Liver (tissue), 9 donors: Measurements from ENCODE around the gene TTC1. TPM values are rescaled to one million over a fixed set of nuclear protein-coding genes. Genes with fewer than 3 reads are reported as not detected.
A peak's percentile ranks its signal among the peaks of the same experiment; 100 is the strongest.

Source experiments
- DNase-seq: peaks from one replicate; pipeline ENCODE4 v3.0.0-alpha.2; 2017; ENCODE audit warnings: low spot score
- H3K27ac ChIP-seq, 2 donors: one replicate each; pipeline ENCODE4 v1.7.0; 2013; ENCODE audit warnings: inconsistent platforms in 2 of 2, low read length in 2 of 2, control low read depth in 1 of 2, low read depth in 1 of 2, mild to moderate bottlenecking in 1 of 2
- H3K27me3 ChIP-seq, 4 donors: one replicate each; pipeline versions ENCODE4 v1.6.1 to v1.7.0; 2013; ENCODE audit warnings: low read length in 3 of 4, inconsistent platforms in 1 of 4, mild to moderate bottlenecking in 1 of 4, moderate library complexity in 1 of 4; ENCODE audit not compliant: control insufficient read depth in 4 of 4, insufficient read depth in 4 of 4
- H3K36me3 ChIP-seq, 4 donors: one replicate each; pipeline versions ENCODE4 v1.6.1 to v1.7.0; 2013; ENCODE audit warnings: low read length in 3 of 4, mild to moderate bottlenecking in 3 of 4, low read depth in 1 of 4, moderate library complexity in 1 of 4; ENCODE audit not compliant: control insufficient read depth in 4 of 4, insufficient read depth in 3 of 4
- H3K4me1 ChIP-seq, 4 donors: one replicate each; pipeline versions ENCODE4 v1.6.1 to v1.7.0; 2013; ENCODE audit warnings: low read length in 3 of 4, mild to moderate bottlenecking in 3 of 4, moderate library complexity in 1 of 4; ENCODE audit not compliant: control insufficient read depth in 4 of 4, insufficient read depth in 4 of 4
- H3K4me3 ChIP-seq, 3 donors: one replicate each; pipeline versions ENCODE4 v1.6.1 to v1.7.0; 2013; ENCODE audit warnings: low read length in 3 of 3, control low read depth in 1 of 3, low read depth in 1 of 3, mild to moderate bottlenecking in 1 of 3
- H3K9ac ChIP-seq, 2 donors: one replicate each; pipeline ENCODE4 v1.7.0; 2013; ENCODE audit warnings: low read length in 2 of 2, mild to moderate bottlenecking in 2 of 2, moderate library complexity in 2 of 2, control low read depth in 1 of 2, low read depth in 1 of 2
- H3K9me3 ChIP-seq, 4 donors: one replicate each; pipeline versions ENCODE4 v1.6.1 to v1.7.0; 2013; ENCODE audit warnings: low read length in 3 of 4; ENCODE audit not compliant: control insufficient read depth in 4 of 4
- EGR1 ChIP-seq, 2 donors: IDR thresholded peaks; 2 replicates each; pipeline ENCODE4 v1.6.1; 2016 to 2018; ENCODE audit warnings: antibody characterized with exemption in 2 of 2, low read depth in 2 of 2
- FOXA1 ChIP-seq: IDR thresholded peaks from 2 replicates; pipeline ENCODE4 v1.6.1; 2016; ENCODE audit warnings: antibody characterized with exemption
- FOXA2 ChIP-seq: IDR thresholded peaks from 2 replicates; pipeline ENCODE4 v1.6.1; 2016; ENCODE audit warnings: antibody characterized with exemption
- GABPA ChIP-seq, 2 donors: IDR thresholded peaks in 1 of 2; conservative IDR thresholded peaks in 1 of 2; 2 replicates each; pipeline ENCODE4 v1.6.1; 2016; ENCODE audit warnings: antibody characterized with exemption in 2 of 2, mild to moderate bottlenecking in 1 of 2, moderate library complexity in 1 of 2
- HNF4A ChIP-seq, 2 donors: conservative IDR thresholded peaks; 2 replicates each; pipeline ENCODE4 v1.6.1; 2016; ENCODE audit warnings: antibody characterized with exemption in 2 of 2, mild to moderate bottlenecking in 2 of 2
- HNF4G ChIP-seq: IDR thresholded peaks from 2 replicates; pipeline ENCODE4 v1.6.1; 2016; ENCODE audit warnings: antibody characterized with exemption
- JUND ChIP-seq, 2 donors: IDR thresholded peaks; 2 replicates each; pipeline ENCODE4 v1.6.1; 2016; ENCODE audit warnings: antibody characterized with exemption in 2 of 2
- NR2F2 ChIP-seq: IDR thresholded peaks from 2 replicates; pipeline ENCODE4 v1.6.1; 2016; ENCODE audit warnings: antibody characterized with exemption
- RAD21 ChIP-seq, 2 donors: IDR thresholded peaks; 2 replicates each; pipeline ENCODE4 v1.6.1; 2016; ENCODE audit warnings: antibody characterized with exemption in 2 of 2, mild to moderate bottlenecking in 2 of 2
- RXRA ChIP-seq, 2 donors: IDR thresholded peaks; 2 replicates each; pipeline ENCODE4 v1.6.1; 2017 to 2018; ENCODE audit warnings: antibody characterized with exemption in 2 of 2, mild to moderate bottlenecking in 1 of 2
- SP1 ChIP-seq: IDR thresholded peaks from 2 replicates; pipeline ENCODE4 v1.6.1; 2018; ENCODE audit warnings: antibody characterized with exemption, mild to moderate bottlenecking
- TAF1 ChIP-seq: conservative IDR thresholded peaks from 2 replicates; pipeline ENCODE4 v1.6.1; 2016; ENCODE audit warnings: antibody characterized with exemption, mild to moderate bottlenecking
- YY1 ChIP-seq: IDR thresholded peaks from 2 replicates; pipeline ENCODE4 v1.6.1; 2016; ENCODE audit warnings: antibody characterized with exemption, mild to moderate bottlenecking
- WGBS: extraction: QIAGEN DNeasy Blood & Tissue Kit; methylation state at CpG from one replicate; pipeline ENCODE4 v1.1.7; 2013; 5-methylcytosine and 5-hydroxymethylcytosine counted together
- polyA plus RNA-seq, 2 donors: library from polyadenylated mRNA; stranded (reverse) in 1 of 2; unstranded in 1 of 2; fragments of 200-250 nt in 1 of 2; fragments of >200 nt in 1 of 2; fragmentation: Nextera tagmentation in 1 of 2; extraction: Ambion mirVana in 1 of 2; gene quantifications; one replicate each; pipeline versions ENCODE4 v1.2.1 to v1.2.3, GENCODE V29; 2013 to 2015
- total RNA-seq, 2 donors: library from RNA; depleted of rRNA; stranded (reverse); fragments of >200 nt; gene quantifications; one replicate each; pipeline ENCODE4 v1.2.3, GENCODE V29; 2014
- TF ChIP-seq, protein P1 (sequence below): IDR thresholded peaks from 2 replicates; pipeline ENCODE4 v1.6.1; 2016; ENCODE audit warnings: antibody characterized with exemption
- TF ChIP-seq, protein P2 (sequence below): fragments of 150-350 bp; IDR thresholded peaks from 2 replicates; pipeline ENCODE4 v1.5.1; 2017; ENCODE audit warnings: improper control_type of control experiment, low read depth, low read length; ENCODE audit not compliant: missing input control
- TF ChIP-seq, protein P3 (sequence below): IDR thresholded peaks from 2 replicates; pipeline ENCODE4 v1.6.1; 2016; ENCODE audit warnings: antibody characterized with exemption
- donor health status: healthy.
- donor health status: healthy.
- donor health status: healthy.
- donor health status: healthy.
- donor health status: healthy.

The TTC1 gene
- total and polyA plus RNA-seq, 4 donors = 18.0 to 35.5 (median 22.2) TPM

DNA sequence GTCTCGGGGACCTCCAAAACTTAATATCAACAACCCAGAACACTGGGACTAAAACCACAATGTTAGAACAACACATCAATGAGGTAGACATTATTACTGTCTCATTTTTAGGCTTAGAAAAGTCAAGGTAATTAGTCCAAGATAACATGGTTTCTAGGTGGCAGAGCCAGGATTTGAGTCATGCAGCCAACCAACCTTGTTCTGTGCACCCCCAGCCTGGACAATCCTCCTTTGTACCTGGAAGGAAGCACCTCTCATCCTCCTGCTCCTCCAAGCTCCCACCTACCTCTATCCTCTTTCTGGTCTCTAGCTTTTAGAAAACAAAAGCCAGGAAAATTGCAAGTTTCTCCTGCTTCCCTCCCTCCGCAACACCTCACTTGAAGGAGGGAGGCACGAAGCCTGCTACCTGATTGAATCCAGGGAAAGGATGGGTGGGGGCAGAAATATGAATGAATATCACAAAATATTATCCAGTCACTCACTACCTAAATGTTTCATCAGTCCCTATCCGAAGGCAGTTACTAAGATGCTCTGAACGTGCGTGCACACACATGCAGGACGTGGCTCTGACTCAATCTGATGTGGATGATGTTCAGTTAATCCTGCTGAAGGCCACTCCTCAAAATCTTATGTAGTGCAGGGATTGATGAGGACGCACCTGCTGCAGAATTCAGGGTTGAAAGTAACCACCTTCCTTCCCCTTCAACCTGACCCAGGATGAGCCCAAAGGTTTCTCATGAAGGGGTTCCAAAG, 26.3 kb upstream of the TTC1 start:
- TF ChIP-seq HNF4A (conservative IDR thresholded peaks at IDR 0.05) (no peak), HNF4G (no peak), YY1 (no peak), SP1 (no peak), FOXA2 (no peak), TAF1 (no peak), EGR1 (IDR thresholded peaks at IDR 0.05; ENCODE audit: low read depth in 2 of 2) (no peak), NR2F2 (no peak)
- TF ChIP-seq, protein P1, sequence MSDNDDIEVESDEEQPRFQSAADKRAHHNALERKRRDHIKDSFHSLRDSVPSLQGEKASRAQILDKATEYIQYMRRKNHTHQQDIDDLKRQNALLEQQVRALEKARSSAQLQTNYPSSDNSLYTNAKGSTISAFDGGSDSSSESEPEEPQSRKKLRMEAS = no peak
- H3K9me3 ChIP-seq = no peaks in the 10 kb centered on the region
- WGBS = 85% methylated on average over 8 of the region's 8 CpGs
- H3K4me3 ChIP-seq = no peak overlapping the region
- H3K9ac ChIP-seq = no peak overlapping the region
- H3K27me3 ChIP-seq = no peaks in the 10 kb centered on the region
- no peak overlapping the region for H3K27ac ChIP-seq
- no peak for DNase-seq
- H3K36me3 ChIP-seq = no peaks in the 10 kb centered on the region
- H3K4me1 ChIP-seq = peaks cover 0 to 8% (median 7%) of the 10 kb centered on the region in 4 donors

DNA sequence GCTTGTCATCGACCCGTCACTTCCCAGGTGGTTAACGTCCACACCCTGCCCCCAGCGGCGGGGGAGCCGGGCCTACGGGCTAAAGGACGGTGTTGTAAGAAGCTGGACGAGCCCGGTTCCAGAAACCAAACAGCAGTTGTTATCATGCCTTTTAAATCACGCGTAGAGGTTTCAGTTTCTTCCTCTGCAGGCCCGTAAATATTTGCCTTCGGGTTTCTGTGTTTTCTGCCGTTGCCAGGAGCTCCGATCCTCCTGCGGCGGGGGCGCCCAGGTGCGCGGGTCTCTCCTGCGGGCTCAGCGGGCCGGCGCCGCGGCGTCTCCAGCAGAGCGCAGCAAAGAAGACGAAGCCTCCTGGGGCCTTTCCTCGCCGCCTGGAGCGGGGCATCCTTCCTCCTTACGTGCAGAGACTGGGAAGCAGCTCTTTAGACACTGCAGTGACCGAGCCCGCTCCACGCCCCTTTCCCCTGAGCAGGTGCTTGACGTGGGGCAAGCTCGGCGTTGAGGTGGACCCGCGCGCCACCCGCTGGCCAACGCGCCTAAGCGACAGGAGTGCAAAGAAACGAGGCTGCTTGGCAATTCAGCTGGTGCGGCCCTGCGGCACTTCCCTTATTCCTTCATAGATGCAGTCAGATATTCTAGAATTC, 21.8 kb upstream of the TTC1 start:
- H3K9me3 ChIP-seq = no peaks in the 10 kb centered on the region
- 3% methylated on average over 50 of the region's 50 CpGs for WGBS
- H3K27ac ChIP-seq = peak overlapping the region in 1 of 2 donors; percentile 51
- H3K4me1 ChIP-seq = peaks cover 0 to 8% (median 7%) of the 10 kb centered on the region in 4 donors
- peak overlapping the region; percentile 29 to 63 (median 47) for H3K4me3 ChIP-seq
- no peaks in the 10 kb centered on the region for H3K27me3 ChIP-seq
- no peaks in the 10 kb centered on the region for H3K36me3 ChIP-seq
- peak overlapping the region in 1 of 2 donors; percentile 4 for H3K9ac ChIP-seq
- peak; percentile 68 for DNase-seq
- TF ChIP-seq HNF4A (conservative IDR thresholded peaks at IDR 0.05) = no peak
- no peak for TF ChIP-seq NR2F2
- TF ChIP-seq FOXA1 = no peak
- TF ChIP-seq YY1 = no peak
- no peak for TF ChIP-seq TAF1
- TF ChIP-seq RXRA (IDR thresholded peaks at IDR 0.05) = no peak
- TF ChIP-seq, protein P2, sequence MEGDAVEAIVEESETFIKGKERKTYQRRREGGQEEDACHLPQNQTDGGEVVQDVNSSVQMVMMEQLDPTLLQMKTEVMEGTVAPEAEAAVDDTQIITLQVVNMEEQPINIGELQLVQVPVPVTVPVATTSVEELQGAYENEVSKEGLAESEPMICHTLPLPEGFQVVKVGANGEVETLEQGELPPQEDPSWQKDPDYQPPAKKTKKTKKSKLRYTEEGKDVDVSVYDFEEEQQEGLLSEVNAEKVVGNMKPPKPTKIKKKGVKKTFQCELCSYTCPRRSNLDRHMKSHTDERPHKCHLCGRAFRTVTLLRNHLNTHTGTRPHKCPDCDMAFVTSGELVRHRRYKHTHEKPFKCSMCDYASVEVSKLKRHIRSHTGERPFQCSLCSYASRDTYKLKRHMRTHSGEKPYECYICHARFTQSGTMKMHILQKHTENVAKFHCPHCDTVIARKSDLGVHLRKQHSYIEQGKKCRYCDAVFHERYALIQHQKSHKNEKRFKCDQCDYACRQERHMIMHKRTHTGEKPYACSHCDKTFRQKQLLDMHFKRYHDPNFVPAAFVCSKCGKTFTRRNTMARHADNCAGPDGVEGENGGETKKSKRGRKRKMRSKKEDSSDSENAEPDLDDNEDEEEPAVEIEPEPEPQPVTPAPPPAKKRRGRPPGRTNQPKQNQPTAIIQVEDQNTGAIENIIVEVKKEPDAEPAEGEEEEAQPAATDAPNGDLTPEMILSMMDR = peak; percentile 83
- no peak for TF ChIP-seq GABPA (IDR thresholded peaks at IDR 0.05 in 1 of 2, conservative IDR thresholded peaks at IDR 0.05 in 1 of 2)
- TF ChIP-seq RAD21 (IDR thresholded peaks at IDR 0.05) = peak; percentile 93 to 94
- no peak for TF ChIP-seq EGR1 (IDR thresholded peaks at IDR 0.05; ENCODE audit: low read depth in 2 of 2)
- no peak for TF ChIP-seq HNF4G
- TF ChIP-seq SP1 = no peak
- TF ChIP-seq JUND (IDR thresholded peaks at IDR 0.05) = no peak
- TF ChIP-seq, protein P3, sequence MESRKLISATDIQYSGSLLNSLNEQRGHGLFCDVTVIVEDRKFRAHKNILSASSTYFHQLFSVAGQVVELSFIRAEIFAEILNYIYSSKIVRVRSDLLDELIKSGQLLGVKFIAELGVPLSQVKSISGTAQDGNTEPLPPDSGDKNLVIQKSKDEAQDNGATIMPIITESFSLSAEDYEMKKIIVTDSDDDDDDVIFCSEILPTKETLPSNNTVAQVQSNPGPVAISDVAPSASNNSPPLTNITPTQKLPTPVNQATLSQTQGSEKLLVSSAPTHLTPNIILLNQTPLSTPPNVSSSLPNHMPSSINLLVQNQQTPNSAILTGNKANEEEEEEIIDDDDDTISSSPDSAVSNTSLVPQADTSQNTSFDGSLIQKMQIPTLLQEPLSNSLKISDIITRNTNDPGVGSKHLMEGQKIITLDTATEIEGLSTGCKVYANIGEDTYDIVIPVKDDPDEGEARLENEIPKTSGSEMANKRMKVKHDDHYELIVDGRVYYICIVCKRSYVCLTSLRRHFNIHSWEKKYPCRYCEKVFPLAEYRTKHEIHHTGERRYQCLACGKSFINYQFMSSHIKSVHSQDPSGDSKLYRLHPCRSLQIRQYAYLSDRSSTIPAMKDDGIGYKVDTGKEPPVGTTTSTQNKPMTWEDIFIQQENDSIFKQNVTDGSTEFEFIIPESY = no peak
- TF ChIP-seq, protein P1 = no peak
